GM23338 (cell line): ENCODE data around the gene MBNL1.

Experiments
- EZH2 ChIP-seq: fragments of 200-600 bp; sonication (generic); IDR thresholded peaks from one replicate; pipeline ENCODE4 v1.8.0; 2017; ENCODE audit warnings: antibody characterized with exemption, mild to moderate bottlenecking, low read depth; ENCODE audit not compliant: unreplicated experiment
- EZH2phosphoT487 ChIP-seq: fragments of 200-600 bp; sonication (generic); IDR thresholded peaks from one replicate; pipeline ENCODE4 v1.8.1; 2018; ENCODE audit warnings: antibody characterized with exemption; ENCODE audit not compliant: unreplicated experiment
- ZNF331 ChIP-seq: fragments of 250-450 bp; sonication (Bioruptor Pico); IDR thresholded peaks from 2 replicates; pipeline ENCODE4 v1.5.0; 2020; ENCODE audit warnings: low read depth, mild to moderate bottlenecking, moderate library complexity
- TF ChIP-seq, protein P1 (sequence below), 2 experiments: fragments of 200-600 bp in 1 of 2; sonication (generic) in 1 of 2; conservative IDR thresholded peaks; 2 replicates each; pipeline versions ENCODE4 v1.5.1 to v1.6.1; 2016 to 2017; ENCODE audit warnings: antibody characterized with exemption in 2 of 2, low read depth in 2 of 2, mild to moderate bottlenecking in 2 of 2, moderate library complexity in 1 of 2
- TF ChIP-seq, protein P2 (sequence below): IDR thresholded peaks from one replicate; pipeline ENCODE4 v1.6.1; 2018; ENCODE audit warnings: antibody characterized with exemption; ENCODE audit not compliant: unreplicated experiment

DNA sequence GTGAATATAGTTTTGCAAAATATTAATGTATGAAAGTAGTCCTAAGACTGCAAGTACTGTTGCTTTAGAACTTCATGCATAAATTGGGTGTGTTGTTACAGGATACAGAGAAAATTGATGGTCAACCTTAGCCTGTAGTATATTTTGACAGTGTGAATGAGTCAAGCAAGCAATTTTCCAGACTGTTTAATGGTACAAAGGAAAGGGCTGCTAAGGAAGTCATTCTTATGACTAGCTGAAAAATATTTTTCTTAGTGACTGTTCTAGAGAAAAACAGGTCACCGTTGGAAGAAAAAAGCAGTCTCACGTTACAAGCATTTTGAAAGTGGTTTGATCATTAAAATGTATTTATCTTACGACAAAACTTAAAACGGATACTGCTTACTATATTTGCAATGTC is 49.2 kb downstream of the MBNL1 start:
- TF ChIP-seq, protein P1, sequence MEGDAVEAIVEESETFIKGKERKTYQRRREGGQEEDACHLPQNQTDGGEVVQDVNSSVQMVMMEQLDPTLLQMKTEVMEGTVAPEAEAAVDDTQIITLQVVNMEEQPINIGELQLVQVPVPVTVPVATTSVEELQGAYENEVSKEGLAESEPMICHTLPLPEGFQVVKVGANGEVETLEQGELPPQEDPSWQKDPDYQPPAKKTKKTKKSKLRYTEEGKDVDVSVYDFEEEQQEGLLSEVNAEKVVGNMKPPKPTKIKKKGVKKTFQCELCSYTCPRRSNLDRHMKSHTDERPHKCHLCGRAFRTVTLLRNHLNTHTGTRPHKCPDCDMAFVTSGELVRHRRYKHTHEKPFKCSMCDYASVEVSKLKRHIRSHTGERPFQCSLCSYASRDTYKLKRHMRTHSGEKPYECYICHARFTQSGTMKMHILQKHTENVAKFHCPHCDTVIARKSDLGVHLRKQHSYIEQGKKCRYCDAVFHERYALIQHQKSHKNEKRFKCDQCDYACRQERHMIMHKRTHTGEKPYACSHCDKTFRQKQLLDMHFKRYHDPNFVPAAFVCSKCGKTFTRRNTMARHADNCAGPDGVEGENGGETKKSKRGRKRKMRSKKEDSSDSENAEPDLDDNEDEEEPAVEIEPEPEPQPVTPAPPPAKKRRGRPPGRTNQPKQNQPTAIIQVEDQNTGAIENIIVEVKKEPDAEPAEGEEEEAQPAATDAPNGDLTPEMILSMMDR (conservative IDR thresholded peaks at IDR 0.05; ENCODE audit: low read depth in 2 of 2): no peak
- TF ChIP-seq ZNF331 (CRISPR knock-in tag) (no peak), EZH2phosphoT487 (no peak), EZH2 (no peak)
- TF ChIP-seq, protein P2, sequence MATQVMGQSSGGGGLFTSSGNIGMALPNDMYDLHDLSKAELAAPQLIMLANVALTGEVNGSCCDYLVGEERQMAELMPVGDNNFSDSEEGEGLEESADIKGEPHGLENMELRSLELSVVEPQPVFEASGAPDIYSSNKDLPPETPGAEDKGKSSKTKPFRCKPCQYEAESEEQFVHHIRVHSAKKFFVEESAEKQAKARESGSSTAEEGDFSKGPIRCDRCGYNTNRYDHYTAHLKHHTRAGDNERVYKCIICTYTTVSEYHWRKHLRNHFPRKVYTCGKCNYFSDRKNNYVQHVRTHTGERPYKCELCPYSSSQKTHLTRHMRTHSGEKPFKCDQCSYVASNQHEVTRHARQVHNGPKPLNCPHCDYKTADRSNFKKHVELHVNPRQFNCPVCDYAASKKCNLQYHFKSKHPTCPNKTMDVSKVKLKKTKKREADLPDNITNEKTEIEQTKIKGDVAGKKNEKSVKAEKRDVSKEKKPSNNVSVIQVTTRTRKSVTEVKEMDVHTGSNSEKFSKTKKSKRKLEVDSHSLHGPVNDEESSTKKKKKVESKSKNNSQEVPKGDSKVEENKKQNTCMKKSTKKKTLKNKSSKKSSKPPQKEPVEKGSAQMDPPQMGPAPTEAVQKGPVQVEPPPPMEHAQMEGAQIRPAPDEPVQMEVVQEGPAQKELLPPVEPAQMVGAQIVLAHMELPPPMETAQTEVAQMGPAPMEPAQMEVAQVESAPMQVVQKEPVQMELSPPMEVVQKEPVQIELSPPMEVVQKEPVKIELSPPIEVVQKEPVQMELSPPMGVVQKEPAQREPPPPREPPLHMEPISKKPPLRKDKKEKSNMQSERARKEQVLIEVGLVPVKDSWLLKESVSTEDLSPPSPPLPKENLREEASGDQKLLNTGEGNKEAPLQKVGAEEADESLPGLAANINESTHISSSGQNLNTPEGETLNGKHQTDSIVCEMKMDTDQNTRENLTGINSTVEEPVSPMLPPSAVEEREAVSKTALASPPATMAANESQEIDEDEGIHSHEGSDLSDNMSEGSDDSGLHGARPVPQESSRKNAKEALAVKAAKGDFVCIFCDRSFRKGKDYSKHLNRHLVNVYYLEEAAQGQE: no peak
